Measurements from ENCODE around the gene CSF1R. TPM values are rescaled to one million over a fixed set of nuclear protein-coding genes. Genes with fewer than 3 reads are reported as not detected.
A peak's percentile ranks its signal among the peaks of the same experiment; 100 is the strongest.

Gene CSF1R
- total and polyA plus RNA-seq, 2 of the 4 experiments (the other 2 are of a cell fraction), result 0.14 to 0.36 TPM

DNA sequence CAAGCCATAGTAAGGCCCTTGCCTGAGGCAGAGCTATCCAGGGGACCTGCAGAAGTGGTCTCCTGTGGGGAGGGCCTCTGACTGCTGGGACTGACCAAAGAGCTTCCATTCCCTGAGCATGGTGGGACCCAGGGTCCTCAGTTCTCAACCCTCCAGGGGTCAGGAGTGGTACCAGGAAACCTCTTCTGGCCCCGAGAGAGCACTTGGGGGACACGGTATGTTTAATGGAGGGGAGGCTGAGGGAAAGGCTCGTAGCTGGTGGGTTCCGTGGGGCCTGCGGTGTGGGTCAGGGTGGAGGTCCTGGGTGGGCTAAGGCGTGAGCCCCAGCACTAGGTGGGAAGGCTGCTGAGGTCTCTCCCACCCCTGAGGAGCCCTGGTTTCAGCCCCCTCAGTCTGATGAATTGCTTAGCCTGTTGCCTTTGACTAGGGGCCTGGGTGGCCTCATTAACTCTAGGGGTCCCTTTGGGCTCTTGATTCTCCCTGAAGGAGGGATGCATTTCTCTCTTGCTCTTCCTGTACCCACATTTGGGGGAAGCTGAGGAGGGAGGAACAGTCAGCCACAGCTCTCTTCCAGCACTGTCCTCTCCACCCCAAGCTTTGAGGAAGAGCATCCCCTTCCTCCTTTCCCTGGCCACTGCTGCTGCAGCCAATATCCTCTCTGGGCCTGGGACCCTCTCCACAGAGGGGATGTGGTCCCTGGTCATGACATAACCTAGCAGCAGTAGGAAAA, 34.0 kb downstream of the CSF1R start:
- WGBS, 2 experiments (ENCODE audit: extremely low coverage in 2 of 2, insufficient read length in 1 of 2), result 50% methylated on average over 2 of the region's 6 CpGs; no CpG with 5 or more reads in 1 of the 2 experiments
- intact Hi-C loops (cut with micrococcal nuclease), result no loop called here
- Histone ChIP-seq H2BK5ac (ENCODE audit: low read depth, low read length, poor library complexity, severe bottlenecking) (peak overlapping the region; percentile 55), H3K36me3 (ENCODE audit: control insufficient read depth, insufficient read depth, low read length) (peaks cover 67% of the 10 kb centered on the region), H3K4me3 (ENCODE audit: insufficient read depth, low read depth, low read length) (no peak overlapping the region), H3K79me1 (ENCODE audit: low read depth in 1 of 2, low read length in 2 of 2) (peaks cover 4 to 49% of the 10 kb centered on the region in 2 experiments; a peak in 3 of 4 replicates), H4K91ac (ENCODE audit: insufficient read depth, low read depth, low read length) (peak overlapping the region; percentile 78), H4K20me1 (ENCODE audit: insufficient read depth, low read length) (no peaks in the 10 kb centered on the region; the same call in 1 of the 2 replicates), H3K4me1 (ENCODE audit: control insufficient read depth, insufficient read depth, low read length) (peaks cover 19% of the 10 kb centered on the region), H2BK15ac (ENCODE audit: low read depth, low read length) (peak overlapping the region; percentile 72; the same call in 2 of the 3 replicates), H3K18ac (ENCODE audit: low read depth, low read length) (peak overlapping the region; percentile 14; the same call in 1 of the 2 replicates), H3K14ac (replicated peaks; ENCODE audit: low read depth, low read length) (peak overlapping the region; percentile 92), H3K9me1 (ENCODE audit: insufficient read depth, low read length) (peaks cover 34% of the 10 kb centered on the region), H3K4ac (ENCODE audit: low read depth, low read length) (peak overlapping the region; percentile 84), H3K9me3 (ENCODE audit: control insufficient read depth, insufficient read depth, low read length) (no peaks in the 10 kb centered on the region), H2AK9ac (replicated peaks; ENCODE audit: low read depth, low read length, poor library complexity) (peak overlapping the region; percentile 38), H2AFZ (replicated peaks; ENCODE audit: low read length, poor library complexity) (no peak overlapping the region), H2BK120ac (ENCODE audit: low read depth, low read length) (peak overlapping the region; percentile 64), H3K56ac (ENCODE audit: extremely low read depth, insufficient read depth, low read length) (peak overlapping the region; percentile 42; the same call in 1 of the 2 replicates), H3K27ac (ENCODE audit: insufficient read depth, low read length) (peak overlapping the region; percentile 9; the same call in 1 of the 2 replicates), H3K23ac (ENCODE audit: low read depth, low read length) (peak overlapping the region; percentile 14), H2AK5ac (ENCODE audit: low read depth, low read length) (peak overlapping the region; percentile 51), H2BK20ac (ENCODE audit: low read depth, low read length) (peak overlapping the region; percentile 81), H3K27me3 (ENCODE audit: control insufficient read depth, insufficient read depth, low read length) (no peaks in the 10 kb centered on the region), H3K4me2 (ENCODE audit: low read depth, low read length) (no peak overlapping the region), H4K8ac (ENCODE audit: low read depth in 2 of 2, low read length in 2 of 2) (peak overlapping the region; percentile 2 to 25; a peak in 1 of 4 replicates), H4K5ac (ENCODE audit: low read depth, low read length) (no peak overlapping the region), H3K9ac (ENCODE audit: low read depth, low read length) (no peak overlapping the region)
- dilution Hi-C loops (cut with HindIII; ENCODE audit: low sequenced_read_pairs, unreplicated experiment), result no loop called here
- ChIA-PET CTCF (no interaction called here), POLR2A (ENCODE audit: unreplicated experiment) (no interaction called here)
- no peak for DNase-seq
- peak; percentile 5; the same call in 1 of the 2 replicates for ATAC-seq (ENCODE audit: low read depth)
- in situ Hi-C loops (cut with MboI; ENCODE audit: low sequenced_read_pairs), result no loop called here
- BruUV-seq (replicated peaks), result no TSS peak
- TF ChIP-seq RAD21 (IDR thresholded peaks at IDR 0.05; ENCODE audit: low read length) (no peak), MAZ (IDR thresholded peaks at IDR 0.05; ENCODE audit: borderline replicate concordance, low read depth, low read length) (no peak), FOS (IDR thresholded peaks at IDR 0.05; ENCODE audit: low read depth, low read length) (no peak), MAFK (IDR thresholded peaks at IDR 0.05; ENCODE audit: low read depth, low read length) (no peak), NFE2L2 (IDR thresholded peaks at IDR 0.05; ENCODE audit: low read depth, low read length) (no peak), SMC3 (IDR thresholded peaks at IDR 0.05; ENCODE audit: low read depth, low read length) (no peak), RCOR1 (IDR thresholded peaks at IDR 0.05; ENCODE audit: insufficient replicate concordance, low read length) (no peak), RFX5 (IDR thresholded peaks at IDR 0.05; ENCODE audit: low read depth, low read length) (no peak), CEBPB (IDR thresholded peaks at IDR 0.05; ENCODE audit: low read depth, low read length) (no peak), CHD1 (IDR thresholded peaks at IDR 0.05; ENCODE audit: low read depth, low read length) (no peak), BHLHE40 (IDR thresholded peaks at IDR 0.05; ENCODE audit: low read depth, low read length) (no peak)
- TF ChIP-seq, protein P1, sequence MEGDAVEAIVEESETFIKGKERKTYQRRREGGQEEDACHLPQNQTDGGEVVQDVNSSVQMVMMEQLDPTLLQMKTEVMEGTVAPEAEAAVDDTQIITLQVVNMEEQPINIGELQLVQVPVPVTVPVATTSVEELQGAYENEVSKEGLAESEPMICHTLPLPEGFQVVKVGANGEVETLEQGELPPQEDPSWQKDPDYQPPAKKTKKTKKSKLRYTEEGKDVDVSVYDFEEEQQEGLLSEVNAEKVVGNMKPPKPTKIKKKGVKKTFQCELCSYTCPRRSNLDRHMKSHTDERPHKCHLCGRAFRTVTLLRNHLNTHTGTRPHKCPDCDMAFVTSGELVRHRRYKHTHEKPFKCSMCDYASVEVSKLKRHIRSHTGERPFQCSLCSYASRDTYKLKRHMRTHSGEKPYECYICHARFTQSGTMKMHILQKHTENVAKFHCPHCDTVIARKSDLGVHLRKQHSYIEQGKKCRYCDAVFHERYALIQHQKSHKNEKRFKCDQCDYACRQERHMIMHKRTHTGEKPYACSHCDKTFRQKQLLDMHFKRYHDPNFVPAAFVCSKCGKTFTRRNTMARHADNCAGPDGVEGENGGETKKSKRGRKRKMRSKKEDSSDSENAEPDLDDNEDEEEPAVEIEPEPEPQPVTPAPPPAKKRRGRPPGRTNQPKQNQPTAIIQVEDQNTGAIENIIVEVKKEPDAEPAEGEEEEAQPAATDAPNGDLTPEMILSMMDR (conservative IDR thresholded peaks at IDR 0.05; ENCODE audit: low read depth, low read length), result no peak
- TF ChIP-seq, protein P2, sequence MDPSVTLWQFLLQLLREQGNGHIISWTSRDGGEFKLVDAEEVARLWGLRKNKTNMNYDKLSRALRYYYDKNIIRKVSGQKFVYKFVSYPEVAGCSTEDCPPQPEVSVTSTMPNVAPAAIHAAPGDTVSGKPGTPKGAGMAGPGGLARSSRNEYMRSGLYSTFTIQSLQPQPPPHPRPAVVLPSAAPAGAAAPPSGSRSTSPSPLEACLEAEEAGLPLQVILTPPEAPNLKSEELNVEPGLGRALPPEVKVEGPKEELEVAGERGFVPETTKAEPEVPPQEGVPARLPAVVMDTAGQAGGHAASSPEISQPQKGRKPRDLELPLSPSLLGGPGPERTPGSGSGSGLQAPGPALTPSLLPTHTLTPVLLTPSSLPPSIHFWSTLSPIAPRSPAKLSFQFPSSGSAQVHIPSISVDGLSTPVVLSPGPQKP (IDR thresholded peaks at IDR 0.05; ENCODE audit: borderline replicate concordance, low read depth, low read length), result no peak
- TF ChIP-seq, protein P3, sequence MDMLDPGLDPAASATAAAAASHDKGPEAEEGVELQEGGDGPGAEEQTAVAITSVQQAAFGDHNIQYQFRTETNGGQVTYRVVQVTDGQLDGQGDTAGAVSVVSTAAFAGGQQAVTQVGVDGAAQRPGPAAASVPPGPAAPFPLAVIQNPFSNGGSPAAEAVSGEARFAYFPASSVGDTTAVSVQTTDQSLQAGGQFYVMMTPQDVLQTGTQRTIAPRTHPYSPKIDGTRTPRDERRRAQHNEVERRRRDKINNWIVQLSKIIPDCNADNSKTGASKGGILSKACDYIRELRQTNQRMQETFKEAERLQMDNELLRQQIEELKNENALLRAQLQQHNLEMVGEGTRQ (IDR thresholded peaks at IDR 0.05; ENCODE audit: low read depth, low read length), result no peak
